Erythroblast (primary cell): Measurements from ENCODE around the gene HOXC4.

Source experiments
- GATA1 ChIP-seq: IDR thresholded peaks from 2 replicates; pipeline ENCODE4 v1.6.1; 2011; ENCODE audit warnings: low read depth, mild to moderate bottlenecking, control low read depth, low read length, moderate library complexity
- POLR2A ChIP-seq: IDR thresholded peaks from 2 replicates; pipeline ENCODE4 v1.6.1; 2011; ENCODE audit warnings: mild to moderate bottlenecking, low read length

GRCh38 chr12:54055552-54055951, 1.9 kb downstream of the HOXC4 start:
- TF ChIP-seq POLR2A (no peak), GATA1 (no peak)
